MG63 (cell line): ENCODE results near the gene PLCXD1. TPM values are rescaled to one million over a fixed set of nuclear protein-coding genes. Genes with fewer than 3 reads are reported as not detected.
"Not testable (repeated sequence)": the region's sequence is repeated elsewhere in the genome, so short reads cannot be mapped to it uniquely, and the experiment has no call there.

Experiments
- DNase-seq: peaks from one replicate; pipeline ENCODE4 v3.0.0-alpha.2; 2020
- H3K27me3 ChIP-seq: fragments of 250-450 bp; sonication (Bioruptor Pico); 2 replicates; pipeline ENCODE4 v1.5.1; 2020; ENCODE audit warnings: mild to moderate bottlenecking, moderate library complexity
- H3K36me3 ChIP-seq: fragments of 250-450 bp; sonication (Bioruptor Pico); 2 replicates; pipeline ENCODE4 v1.5.1; 2020; ENCODE audit warnings: mild to moderate bottlenecking, moderate library complexity
- H3K4me3 ChIP-seq: fragments of 250-450 bp; sonication (Bioruptor Pico); 2 replicates; pipeline ENCODE4 v1.5.1; 2020; ENCODE audit warnings: mild to moderate bottlenecking, moderate library complexity
- H3K9me3 ChIP-seq: fragments of 250-450 bp; sonication (Bioruptor Pico); 2 replicates; pipeline ENCODE4 v1.5.1; 2020; ENCODE audit warnings: mild to moderate bottlenecking, moderate library complexity
- total RNA-seq: library from RNA; depleted of rRNA; stranded (reverse); fragments of >200 nt; shearing (Covaris generic); gene quantifications from 2 replicates; pipeline ENCODE4 v1.2.3, GENCODE V29; 2014; ENCODE audit warnings: low replicate concordance; rRNA removed

PLCXD1 gene, protein sequence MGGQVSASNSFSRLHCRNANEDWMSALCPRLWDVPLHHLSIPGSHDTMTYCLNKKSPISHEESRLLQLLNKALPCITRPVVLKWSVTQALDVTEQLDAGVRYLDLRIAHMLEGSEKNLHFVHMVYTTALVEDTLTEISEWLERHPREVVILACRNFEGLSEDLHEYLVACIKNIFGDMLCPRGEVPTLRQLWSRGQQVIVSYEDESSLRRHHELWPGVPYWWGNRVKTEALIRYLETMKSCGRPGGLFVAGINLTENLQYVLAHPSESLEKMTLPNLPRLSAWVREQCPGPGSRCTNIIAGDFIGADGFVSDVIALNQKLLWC
- total RNA-seq = 8.4 and 13.0 TPM in 2 replicates

- no peak for DNase-seq
- no peaks in the 10 kb centered on the region for H3K27me3 ChIP-seq
Measured at GRCh38 chrX:281166-281999, at the start of gene PLCXD1. Gene PLCXD1 (plus strand): TSS chrX:281381. CDS start chrX:284188, 2,807 bp downstream.

GRCh38 chrX:231637-232277, 49.4 kb upstream of the PLCXD1 start:
- not testable (repeated sequence) for H3K27me3 ChIP-seq, H3K9me3 ChIP-seq, H3K4me3 ChIP-seq, DNase-seq, H3K36me3 ChIP-seq

More at GRCh38 chrX:281166-281999, at the start of gene PLCXD1:
- Histone ChIP-seq H3K9me3 (no peaks in the 10 kb centered on the region), H3K36me3 (peaks cover 6% of the 10 kb centered on the region; the same call in 1 of the 2 replicates), H3K4me3 (no peak within 1 kb of the TSS)

- not testable (repeated sequence) for H3K36me3 ChIP-seq, H3K9me3 ChIP-seq, DNase-seq, H3K4me3 ChIP-seq, H3K27me3 ChIP-seq
Measured at GRCh38 chrX:232278-232655, 48.9 kb upstream of the PLCXD1 start.

DNA sequence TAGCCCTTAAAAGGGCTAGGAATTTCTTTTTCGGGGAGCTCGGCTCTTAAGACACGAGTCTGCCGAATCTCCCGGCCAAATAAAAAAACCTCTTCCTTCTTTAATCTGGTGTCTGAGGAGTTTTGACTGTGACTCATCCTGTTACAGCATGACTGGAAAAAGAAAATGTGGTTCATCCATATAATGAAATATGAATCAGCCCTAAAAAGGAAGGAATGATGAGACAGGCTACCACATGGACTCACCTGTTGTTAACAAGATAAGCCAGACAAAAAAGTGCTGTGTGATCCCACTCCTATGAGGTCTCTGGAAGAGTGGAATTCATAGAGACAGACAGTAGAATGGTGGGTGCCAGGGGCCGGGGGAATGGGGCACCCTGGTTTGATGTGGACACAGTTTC, 45.0 kb upstream of the PLCXD1 start:
- not testable (repeated sequence) for H3K36me3 ChIP-seq, H3K4me3 ChIP-seq, H3K9me3 ChIP-seq, H3K27me3 ChIP-seq, DNase-seq

GRCh38 chrX:250965-251364, 30.2 kb upstream of the PLCXD1 start:
- no peaks in the 10 kb centered on the region for H3K9me3 ChIP-seq
- H3K27me3 ChIP-seq = no peaks in the 10 kb centered on the region
- no peak for DNase-seq
- H3K36me3 ChIP-seq = no peaks in the 10 kb centered on the region
- H3K4me3 ChIP-seq = no peak overlapping the region

- H3K9me3 ChIP-seq, H3K4me3 ChIP-seq, H3K36me3 ChIP-seq, H3K27me3 ChIP-seq, DNase-seq: not testable (repeated sequence)
Measured at GRCh38 chrX:251396-252243, 29.6 kb upstream of the PLCXD1 start.

GRCh38 chrX:252244-252956, 28.8 kb upstream of the PLCXD1 start:
- H3K27me3 ChIP-seq = no peaks in the 10 kb centered on the region
- H3K4me3 ChIP-seq = no peak overlapping the region
- H3K36me3 ChIP-seq = no peaks in the 10 kb centered on the region
- no peak for DNase-seq
- H3K9me3 ChIP-seq = no peaks in the 10 kb centered on the region

DNA sequence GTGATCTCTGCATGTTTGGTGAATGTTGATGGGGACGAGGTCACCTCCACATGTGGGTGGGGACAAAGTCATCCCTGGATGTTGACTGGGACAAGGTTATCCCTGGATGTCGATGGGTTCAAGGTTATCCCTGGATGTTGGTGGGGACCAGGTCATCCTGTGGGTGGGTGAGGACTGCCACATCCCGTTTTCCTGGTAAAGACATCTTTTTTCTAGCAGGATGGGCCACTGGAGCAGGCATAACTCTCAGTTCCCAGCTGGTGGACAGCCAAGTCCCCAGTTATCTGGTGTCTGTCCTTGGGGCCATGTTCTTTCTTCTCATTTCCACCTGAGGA, 28.3 kb upstream of the PLCXD1 start:
- Histone ChIP-seq H3K9me3 (no peaks in the 10 kb centered on the region), H3K27me3 (no peaks in the 10 kb centered on the region), H3K36me3 (no peaks in the 10 kb centered on the region), H3K4me3 (no peak overlapping the region)
- DNase-seq = no peak

DNA sequence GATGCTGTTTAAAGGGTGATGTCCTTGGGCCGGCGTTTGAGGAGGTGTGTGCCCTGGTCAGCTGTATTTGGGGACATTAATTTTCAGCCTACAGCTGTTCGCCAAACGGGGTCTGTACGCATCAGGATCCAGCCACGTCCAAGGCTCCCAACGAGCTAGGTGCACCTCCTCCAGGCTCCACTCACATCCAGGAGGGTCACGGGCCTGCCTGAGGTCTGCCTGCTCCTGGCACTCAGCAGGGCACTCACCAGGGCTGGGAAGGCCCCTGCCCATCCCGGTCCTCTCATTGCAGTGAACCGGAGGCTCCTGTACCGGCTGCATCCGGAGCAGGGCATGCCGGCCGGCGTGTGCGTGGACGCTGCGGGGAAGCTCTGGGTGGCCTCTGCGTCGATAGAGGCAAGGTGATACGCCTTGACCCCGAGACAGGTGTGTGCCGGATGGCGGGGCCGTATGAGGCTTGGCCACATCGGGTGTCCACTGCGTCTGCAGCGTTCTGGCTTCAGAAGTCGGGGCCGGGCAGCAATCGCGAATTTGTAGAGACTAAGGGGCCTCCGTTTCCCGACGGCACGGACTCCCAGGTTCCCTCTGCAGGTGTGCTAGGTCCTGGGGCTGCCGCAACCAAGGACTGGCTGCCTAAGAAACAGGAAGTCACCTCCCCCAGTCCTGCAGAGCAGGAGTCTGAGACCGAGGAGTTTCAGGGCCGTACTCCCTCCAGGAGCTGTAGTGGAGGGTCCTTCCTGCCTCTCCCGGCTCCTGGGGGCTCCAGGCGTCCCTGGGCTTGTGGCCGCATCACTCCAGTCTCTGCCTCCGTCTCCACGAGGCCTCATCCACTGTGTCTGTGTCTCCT, 27.5 kb upstream of the PLCXD1 start:
- DNase-seq = no peak
- no peaks in the 10 kb centered on the region for H3K27me3 ChIP-seq
- no peaks in the 10 kb centered on the region for H3K36me3 ChIP-seq
- H3K4me3 ChIP-seq = no peak overlapping the region
- H3K9me3 ChIP-seq = no peaks in the 10 kb centered on the region

GRCh38 chrX:254630-255215, 26.5 kb upstream of the PLCXD1 start:
- Histone ChIP-seq H3K4me3 (no peak overlapping the region), H3K36me3 (no peaks in the 10 kb centered on the region), H3K9me3 (no peaks in the 10 kb centered on the region), H3K27me3 (no peaks in the 10 kb centered on the region)
- DNase-seq = no peak

- DNase-seq = no peak
Measured at GRCh38 chrX:255923-256331, 25.3 kb upstream of the PLCXD1 start.

GRCh38 chrX:257054-257453, 24.1 kb upstream of the PLCXD1 start:
- not testable (repeated sequence) for H3K27me3 ChIP-seq, H3K4me3 ChIP-seq, H3K9me3 ChIP-seq, H3K36me3 ChIP-seq, DNase-seq

More at GRCh38 chrX:255923-256331, 25.3 kb upstream of the PLCXD1 start:
- Histone ChIP-seq H3K36me3 (no peaks in the 10 kb centered on the region), H3K27me3 (no peaks in the 10 kb centered on the region), H3K9me3 (no peaks in the 10 kb centered on the region), H3K4me3 (no peak overlapping the region)

- DNase-seq = no peak
- Histone ChIP-seq H3K27me3 (no peaks in the 10 kb centered on the region), H3K4me3 (no peak overlapping the region), H3K9me3 (no peaks in the 10 kb centered on the region), H3K36me3 (no peaks in the 10 kb centered on the region)
Measured at GRCh38 chrX:257681-258289, 23.4 kb upstream of the PLCXD1 start.

GRCh38 chrX:258291-259040, 22.7 kb upstream of the PLCXD1 start:
- Histone ChIP-seq H3K27me3 (no peaks in the 10 kb centered on the region), H3K9me3 (no peaks in the 10 kb centered on the region), H3K36me3 (no peaks in the 10 kb centered on the region), H3K4me3 (no peak overlapping the region)
- DNase-seq = no peak
